ENCODE data around the gene MS4A10. TPM values are rescaled to one million over a fixed set of nuclear protein-coding genes. Genes with fewer than 3 reads are reported as not detected.

Gene MS4A10
- polyA plus RNA-seq, 3 donors: not detected

GRCh38 chr11:60788401-60789125, 3.4 kb downstream of the MS4A10 start:
- intact Hi-C loops (cut with micrococcal nuclease): no loop called here
- Histone ChIP-seq H3K79me2 (ENCODE audit: insufficient read depth, low read length) (no peaks in the 10 kb centered on the region), H3K9me3 (replicated peaks in 1 of 2; ENCODE audit: control insufficient read depth in 1 of 2, insufficient read depth in 1 of 2, low read length in 2 of 2) (peaks cover 0 to 4% of the 10 kb centered on the region in 2 donors), H3K4me2 (replicated peaks; ENCODE audit: extremely low read depth, low read length, poor library complexity, severe bottlenecking) (no peak overlapping the region), H3K27ac (ENCODE audit: low read depth in 1 of 2, low read length in 2 of 2) (no peak overlapping the region), H4K20me1 (ENCODE audit: insufficient read depth, low read length) (no peaks in the 10 kb centered on the region), H2AFZ (ENCODE audit: insufficient read depth, low read depth, low read length, poor library complexity, severe bottlenecking) (no peak overlapping the region), H3K4me1 (ENCODE audit: control insufficient read depth in 1 of 2, insufficient read depth in 2 of 2, low read length in 2 of 2) (no peaks in the 10 kb centered on the region), H3K36me3 (replicated peaks in 1 of 2; ENCODE audit: control insufficient read depth in 1 of 2, insufficient read depth in 2 of 2, low read length in 2 of 2) (no peaks in the 10 kb centered on the region), H3K9ac (ENCODE audit: insufficient read depth, low read length, poor library complexity, severe bottlenecking) (no peak overlapping the region), H3K4me3 (replicated peaks in 1 of 3; ENCODE audit: low read depth in 2 of 3, low read length in 3 of 3) (no peak overlapping the region), H3K27me3 (ENCODE audit: control insufficient read depth in 2 of 2, insufficient read depth in 2 of 2, low read length in 2 of 2) (no peaks in the 10 kb centered on the region)
- peaks cover 0 to 9% (median 5%) of the 10 kb centered on the region in 7 donors for H3K9me3 Mint-ChIP-seq
- no peaks in the 10 kb centered on the region for H3K4me1 Mint-ChIP-seq
- WGBS (ENCODE audit: insufficient coverage): 100% methylated on average over 4 of the region's 7 CpGs
- no peak for DNase-seq
- H3K36me3 Mint-ChIP-seq: no peaks in the 10 kb centered on the region
- no peak overlapping the region for H3K27ac Mint-ChIP-seq
- peaks cover 0 to 7% (median 4%) of the 10 kb centered on the region in 3 donors for H3K27me3 Mint-ChIP-seq (ENCODE audit: low read depth in 3 of 3)
- no peak overlapping the region for H3K4me3 Mint-ChIP-seq
- no peak for TF ChIP-seq CTCF (IDR thresholded peaks at IDR 0.05)

DNA sequence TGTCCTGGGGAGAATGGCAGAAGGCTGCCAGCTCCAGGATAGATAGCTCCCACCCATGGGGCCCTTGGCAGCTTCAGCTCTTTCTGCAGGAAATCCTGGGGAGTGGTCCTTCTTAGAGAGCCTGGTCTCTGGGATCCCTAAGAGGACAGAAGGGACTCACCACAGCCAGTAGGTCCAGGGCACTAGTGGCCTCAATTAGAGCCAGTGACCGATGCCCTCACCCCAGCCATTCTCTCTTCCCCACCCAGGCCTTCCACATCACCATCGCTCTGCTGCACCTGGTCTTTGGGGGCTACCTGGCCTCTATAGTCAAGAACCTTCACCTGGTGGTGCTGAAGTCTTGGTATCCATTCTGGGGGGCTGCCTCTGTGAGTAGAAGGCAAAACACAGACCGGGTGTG, 5.6 kb downstream of the MS4A10 start:
- no peaks in the 10 kb centered on the region for H4K20me1 ChIP-seq (ENCODE audit: insufficient read depth, low read length)
- H3K27ac ChIP-seq (ENCODE audit: low read depth in 1 of 2, low read length in 2 of 2): no peak overlapping the region
- no peak overlapping the region for H3K27ac Mint-ChIP-seq
- H3K9me3 Mint-ChIP-seq: peaks cover 0 to 9% (median 5%) of the 10 kb centered on the region in 7 donors
- DNase-seq: no peak
- no peak overlapping the region for H2AFZ ChIP-seq (ENCODE audit: insufficient read depth, low read depth, low read length, poor library complexity, severe bottlenecking)
- H3K4me2 ChIP-seq (replicated peaks; ENCODE audit: extremely low read depth, low read length, poor library complexity, severe bottlenecking): no peak overlapping the region
- no peaks in the 10 kb centered on the region for H3K36me3 ChIP-seq (replicated peaks in 1 of 2; ENCODE audit: control insufficient read depth in 1 of 2, insufficient read depth in 2 of 2, low read length in 2 of 2)
- H3K27me3 Mint-ChIP-seq (ENCODE audit: low read depth in 3 of 3): peaks cover 0 to 9% (median 4%) of the 10 kb centered on the region in 3 donors
- TF ChIP-seq CTCF (IDR thresholded peaks at IDR 0.05): no peak
- H3K4me3 Mint-ChIP-seq: no peak overlapping the region
- peaks cover 2% of the 10 kb centered on the region for H3K4me1 Mint-ChIP-seq
- intact Hi-C loops (cut with micrococcal nuclease): no loop called here
- H3K36me3 Mint-ChIP-seq: no peaks in the 10 kb centered on the region
- H3K4me1 ChIP-seq (ENCODE audit: control insufficient read depth in 1 of 2, insufficient read depth in 2 of 2, low read length in 2 of 2): no peaks in the 10 kb centered on the region
- 95% methylated on average over 2 of the region's 3 CpGs for WGBS (ENCODE audit: insufficient coverage)
- peaks cover 0 to 4% of the 10 kb centered on the region in 2 donors for H3K9me3 ChIP-seq (replicated peaks in 1 of 2; ENCODE audit: control insufficient read depth in 1 of 2, insufficient read depth in 1 of 2, low read length in 2 of 2)
- H3K9ac ChIP-seq (ENCODE audit: insufficient read depth, low read length, poor library complexity, severe bottlenecking): no peak overlapping the region
- H3K79me2 ChIP-seq (ENCODE audit: insufficient read depth, low read length): no peaks in the 10 kb centered on the region
- no peaks in the 10 kb centered on the region for H3K27me3 ChIP-seq (ENCODE audit: control insufficient read depth in 2 of 2, insufficient read depth in 2 of 2, low read length in 2 of 2)
- no peak overlapping the region for H3K4me3 ChIP-seq (replicated peaks in 1 of 3; ENCODE audit: low read depth in 2 of 3, low read length in 3 of 3)

Measured in CD14-positive monocyte (primary cell).